SH-SY5Y (cell line): ENCODE data around the gene STX3.

Experiments used
- GATA2 ChIP-seq: IDR thresholded peaks from 2 replicates; pipeline ENCODE4 v1.6.1; 2011; ENCODE audit warnings: mild to moderate bottlenecking, low read depth, low read length
- GATA3 ChIP-seq: IDR thresholded peaks from 2 replicates; pipeline ENCODE4 v1.6.1; 2011; ENCODE audit warnings: low read depth, mild to moderate bottlenecking, low read length, moderate library complexity

GRCh38 chr11:59773083-59773440 is 17.9 kb downstream of the STX3 start:
- TF ChIP-seq GATA2 (no peak), GATA3 (no peak)
